IPS-NIHi7 (cell line): Measurements from ENCODE around the gene MRPL43.
"Not testable (repeated sequence)": the region's sequence is repeated elsewhere in the genome, so short reads cannot be mapped to it uniquely, and the experiment has no call there.

ENCODE experiments used
- DNase-seq: peaks from one replicate; pipeline ENCODE4 v3.0.0; 2012; ENCODE audit warnings: mixed read lengths; ENCODE audit errors: extremely low spot score

Gene MRPL43

DNA sequence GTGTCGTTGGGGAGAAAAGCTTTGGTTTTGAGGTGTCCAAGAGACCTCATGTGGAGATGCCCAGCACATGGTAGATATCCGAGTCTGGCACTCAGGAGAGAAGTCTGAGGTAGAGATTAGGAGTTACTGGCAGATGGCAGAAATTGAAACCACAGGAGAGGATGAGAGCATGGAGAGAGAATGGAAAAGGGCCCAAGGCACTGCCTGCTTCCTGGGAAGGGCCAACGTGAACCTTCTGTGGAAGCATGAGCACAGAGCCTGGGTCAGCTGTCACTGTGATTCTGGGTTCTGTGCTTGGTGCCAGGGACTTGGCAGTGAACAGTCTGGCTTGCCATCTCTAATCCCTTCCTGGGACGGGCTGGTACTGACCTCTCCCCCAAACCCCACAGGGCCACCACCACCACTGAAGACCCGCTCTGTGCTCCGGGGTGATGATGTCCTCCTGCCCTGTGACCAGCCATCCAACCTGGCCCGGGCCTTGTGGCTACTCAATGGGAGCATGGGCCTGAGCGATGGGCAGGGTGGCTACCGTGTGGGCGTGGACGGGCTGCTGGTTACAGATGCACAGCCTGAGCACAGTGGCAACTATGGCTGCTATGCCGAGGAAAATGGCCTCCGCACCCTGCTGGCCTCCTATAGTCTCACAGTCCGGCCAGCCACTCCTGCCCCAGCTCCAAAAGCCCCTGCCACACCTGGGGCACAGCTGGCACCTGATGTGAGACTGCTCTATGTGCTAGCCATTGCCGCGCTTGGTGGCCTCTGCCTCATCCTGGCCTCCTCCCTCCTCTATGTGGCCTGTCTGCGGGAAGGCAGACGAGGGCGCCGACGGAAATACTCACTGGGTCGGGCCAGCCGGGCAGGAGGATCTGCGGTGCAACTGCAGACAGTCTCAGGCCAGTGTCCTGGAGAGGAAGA lies 4.1 kb downstream of the MRPL43 start:
- DNase-seq, result no peak

DNA sequence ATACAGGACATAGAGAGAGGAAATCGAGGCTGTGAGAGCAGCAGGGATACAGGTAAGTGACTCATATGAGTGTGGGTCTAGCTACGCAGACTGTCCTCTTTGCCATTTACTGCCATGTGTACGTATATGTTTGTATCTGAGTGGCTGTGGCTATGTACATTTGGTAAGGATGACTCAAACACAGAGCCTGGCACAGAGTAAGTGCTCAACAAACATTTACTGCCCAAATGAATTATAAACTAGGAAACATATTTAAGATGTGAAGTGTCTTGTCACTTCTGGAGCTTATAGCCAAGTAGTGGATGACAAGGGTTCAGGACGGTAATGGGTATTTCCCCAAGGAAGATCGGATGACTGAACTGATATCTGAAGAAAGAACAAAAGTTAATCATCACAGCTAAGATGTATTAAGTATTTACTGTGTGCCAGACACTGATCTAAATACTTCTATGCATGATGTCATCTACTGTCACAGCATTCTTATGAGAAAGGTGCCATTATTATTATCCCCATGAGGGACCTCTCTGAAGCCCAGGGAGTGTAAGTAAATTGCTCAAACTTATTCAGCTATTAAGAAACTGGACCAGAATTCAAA lies 6.0 kb downstream of the MRPL43 start:
- DNase-seq, result no peak

DNA sequence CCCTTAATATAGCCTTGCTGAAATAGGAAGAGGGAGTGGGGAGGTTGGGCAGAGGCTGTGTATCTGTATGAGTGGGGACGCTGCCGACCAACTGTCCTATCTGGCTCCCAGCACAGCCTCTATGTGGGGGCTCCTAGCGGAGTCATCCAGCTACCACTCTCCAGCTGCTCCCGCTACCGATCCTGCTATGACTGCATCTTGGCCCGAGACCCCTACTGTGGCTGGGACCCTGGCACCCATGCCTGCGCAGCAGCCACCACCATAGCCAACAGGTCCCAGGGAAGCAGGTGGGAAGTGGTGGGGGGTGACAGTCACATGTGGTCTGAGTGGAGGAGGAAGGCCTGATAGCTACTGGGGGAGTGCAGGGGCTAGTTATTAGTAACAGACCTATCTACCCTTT lies 6.6 kb downstream of the MRPL43 start:
- DNase-seq, result no peak

DNA sequence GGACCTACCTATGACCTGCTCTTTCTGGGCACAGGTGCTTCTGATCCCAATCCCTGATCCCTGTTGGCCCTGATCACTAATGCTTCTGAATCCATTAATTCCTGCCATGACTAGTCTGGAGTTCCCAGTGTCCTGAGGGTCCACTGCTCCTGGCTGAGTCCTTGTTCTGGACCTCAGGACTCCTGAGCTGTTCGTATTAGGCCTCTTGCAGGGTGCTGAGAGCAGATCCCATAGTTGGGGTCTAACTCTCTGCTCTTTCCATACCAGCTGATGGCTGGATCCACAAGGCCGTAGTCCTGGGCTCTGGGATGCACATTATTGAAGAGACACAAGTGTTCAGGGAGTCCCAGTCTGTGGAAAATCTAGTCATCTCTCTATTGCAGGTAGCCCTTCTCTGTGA lies 7.0 kb downstream of the MRPL43 start:
- DNase-seq, result no peak

DNA sequence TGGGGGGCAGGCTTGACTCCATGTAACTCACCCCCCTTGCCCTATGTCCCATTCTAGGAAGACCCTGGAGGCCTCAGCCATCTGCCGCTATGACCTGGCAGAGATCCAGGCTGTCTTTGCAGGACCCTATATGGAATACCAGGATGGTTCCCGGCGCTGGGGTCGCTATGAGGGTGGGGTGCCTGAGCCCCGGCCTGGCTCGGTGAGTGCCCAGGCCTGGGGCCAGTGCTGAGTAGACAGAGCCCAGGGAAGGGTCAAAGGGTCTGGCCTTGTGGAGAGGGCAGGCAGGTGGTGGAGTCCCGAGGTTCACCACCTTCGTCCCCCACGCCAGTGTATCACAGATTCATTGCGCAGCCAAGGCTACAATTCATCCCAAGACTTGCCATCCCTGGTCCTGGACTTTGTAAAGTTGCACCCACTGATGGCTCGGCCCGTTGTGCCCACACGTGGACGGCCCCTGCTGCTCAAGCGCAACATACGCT lies 7.5 kb downstream of the MRPL43 start:
- DNase-seq, result no peak

DNA sequence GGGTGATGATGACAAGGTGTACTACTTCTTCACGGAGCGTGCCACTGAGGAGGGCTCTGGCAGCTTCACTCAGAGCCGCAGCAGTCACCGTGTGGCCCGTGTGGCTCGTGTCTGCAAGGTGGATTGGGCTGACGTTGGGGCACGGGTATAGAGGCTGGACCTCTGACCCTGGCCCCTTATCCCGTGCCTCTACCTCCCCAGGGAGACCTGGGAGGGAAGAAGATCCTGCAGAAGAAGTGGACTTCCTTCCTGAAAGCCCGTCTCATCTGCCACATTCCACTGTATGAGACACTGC lies 8.4 kb downstream of the MRPL43 start:
- DNase-seq, result no peak

DNA sequence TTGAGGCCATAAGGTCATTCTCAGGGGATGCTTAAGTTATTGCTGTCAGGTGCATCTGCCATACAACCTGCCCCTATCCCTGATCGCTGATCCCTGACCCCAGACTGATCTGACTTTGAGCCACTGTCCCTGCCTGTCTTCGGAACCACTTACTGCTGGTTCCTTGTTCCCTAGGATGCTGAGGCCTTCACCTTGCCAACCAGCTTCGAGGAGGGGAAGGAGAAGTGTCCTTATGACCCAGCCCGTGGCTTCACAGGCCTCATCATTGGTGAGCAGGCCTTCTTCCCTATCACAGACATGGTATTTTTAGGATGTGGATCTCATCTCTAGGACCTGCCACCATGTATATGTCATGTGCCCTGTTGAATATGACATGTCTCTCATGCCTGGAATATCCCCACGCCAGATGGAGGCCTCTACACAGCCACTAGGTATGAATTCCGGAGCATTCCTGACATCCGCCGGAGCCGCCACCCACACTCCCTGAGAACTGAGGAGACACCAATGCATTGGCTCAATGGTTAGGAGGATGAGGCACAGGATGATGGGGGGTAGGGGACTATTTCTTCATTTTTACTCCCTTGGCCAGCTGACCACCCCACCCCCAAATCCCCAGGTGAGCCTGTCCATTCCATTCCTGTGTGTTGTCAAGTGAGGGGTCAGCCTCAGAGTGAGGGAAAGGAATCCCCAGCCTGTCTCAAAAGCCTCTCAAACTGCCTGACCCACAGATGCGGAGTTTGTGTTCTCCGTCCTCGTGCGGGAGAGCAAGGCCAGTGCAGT lies 9.0 kb downstream of the MRPL43 start:
- DNase-seq, result no peak

DNA sequence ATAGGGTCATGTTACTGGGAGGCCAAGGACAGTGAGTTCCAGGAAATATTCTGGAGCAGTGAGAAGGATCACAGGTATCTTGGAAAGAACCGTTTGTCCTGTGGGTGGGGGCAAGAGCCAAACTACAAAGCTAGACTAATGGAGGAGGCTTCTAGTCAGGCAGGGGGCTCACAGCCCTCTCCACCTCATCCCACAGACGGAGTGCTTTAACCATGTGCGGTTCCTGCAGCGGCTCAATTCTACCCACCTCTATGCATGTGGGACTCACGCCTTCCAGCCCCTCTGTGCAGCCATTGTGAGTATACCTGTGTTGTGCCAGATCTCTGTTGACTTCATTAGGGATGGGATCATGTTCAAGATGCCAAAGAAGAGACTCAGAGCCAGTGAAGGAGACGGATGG lies 9.9 kb downstream of the MRPL43 start:
- no peak for DNase-seq

DNA sequence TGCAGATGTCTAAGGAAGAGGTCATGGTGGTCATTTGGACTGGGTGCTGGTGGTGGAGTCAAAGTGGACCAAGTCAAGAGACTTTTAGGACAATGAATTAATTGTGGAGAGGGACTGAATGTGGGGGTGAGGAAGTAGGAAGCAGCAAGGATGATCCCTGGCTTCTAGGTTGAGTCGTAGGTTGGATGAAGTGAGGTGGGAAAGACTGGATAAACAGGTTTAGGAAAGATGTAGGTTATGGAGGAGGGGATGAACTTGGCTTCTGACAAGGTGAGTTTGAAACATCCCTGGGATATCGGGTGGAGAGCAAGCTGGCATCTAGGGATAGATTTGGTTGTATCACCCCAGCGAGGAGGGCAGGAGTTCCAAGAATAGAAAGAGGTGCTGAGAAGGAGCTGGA lies 10.4 kb downstream of the MRPL43 start:
- no peak for DNase-seq

DNA sequence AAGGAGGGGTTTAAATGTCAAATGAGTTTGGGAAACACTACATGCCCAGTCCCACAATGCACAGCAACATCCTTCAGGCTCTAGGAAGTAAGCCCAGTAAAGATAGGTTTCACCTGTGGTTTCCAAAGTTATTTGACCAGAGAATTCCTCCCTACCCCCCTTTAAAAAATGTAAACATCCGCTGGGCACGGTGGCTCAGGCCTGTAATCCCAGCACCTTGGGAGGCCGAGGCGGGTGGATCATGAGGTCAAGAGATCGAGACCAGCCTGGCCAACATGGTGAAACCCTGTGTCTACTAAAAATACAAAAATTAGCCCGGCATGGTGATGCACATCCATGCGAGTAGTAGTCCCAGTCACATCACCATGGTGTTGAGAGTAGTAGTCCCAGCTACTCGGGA lies 11.9 kb downstream of the MRPL43 start:
- DNase-seq, result not testable (repeated sequence)

DNA sequence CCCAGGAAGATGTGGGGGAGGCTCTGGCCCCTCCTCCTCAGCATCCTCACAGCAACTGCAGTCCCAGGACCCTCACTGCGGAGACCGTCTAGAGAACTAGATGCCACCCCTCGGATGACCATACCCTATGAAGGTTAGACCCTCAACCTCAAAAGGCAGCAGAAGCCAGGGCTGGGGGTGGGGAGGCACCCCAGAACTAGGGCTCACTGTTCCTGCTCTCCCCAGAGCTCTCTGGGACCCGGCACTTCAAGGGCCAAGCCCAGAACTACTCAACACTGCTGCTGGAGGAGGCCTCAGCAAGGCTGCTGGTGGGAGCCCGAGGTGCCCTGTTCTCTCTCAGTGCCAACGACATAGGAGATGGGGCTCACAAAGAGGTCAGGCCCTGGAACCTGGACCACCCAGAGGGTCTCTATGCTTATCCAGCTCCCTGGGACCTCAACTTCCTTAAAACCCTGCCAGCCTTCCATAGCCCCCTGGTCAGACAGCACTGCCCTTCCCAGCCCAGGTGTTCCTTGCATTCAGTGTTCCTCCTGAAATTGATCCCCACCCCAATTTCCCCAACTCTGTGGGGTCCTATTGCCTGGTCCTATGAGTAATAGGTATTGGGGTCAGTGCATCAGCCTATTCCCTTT lies 14.3 kb downstream of the MRPL43 start:
- DNase-seq, result no peak

DNA sequence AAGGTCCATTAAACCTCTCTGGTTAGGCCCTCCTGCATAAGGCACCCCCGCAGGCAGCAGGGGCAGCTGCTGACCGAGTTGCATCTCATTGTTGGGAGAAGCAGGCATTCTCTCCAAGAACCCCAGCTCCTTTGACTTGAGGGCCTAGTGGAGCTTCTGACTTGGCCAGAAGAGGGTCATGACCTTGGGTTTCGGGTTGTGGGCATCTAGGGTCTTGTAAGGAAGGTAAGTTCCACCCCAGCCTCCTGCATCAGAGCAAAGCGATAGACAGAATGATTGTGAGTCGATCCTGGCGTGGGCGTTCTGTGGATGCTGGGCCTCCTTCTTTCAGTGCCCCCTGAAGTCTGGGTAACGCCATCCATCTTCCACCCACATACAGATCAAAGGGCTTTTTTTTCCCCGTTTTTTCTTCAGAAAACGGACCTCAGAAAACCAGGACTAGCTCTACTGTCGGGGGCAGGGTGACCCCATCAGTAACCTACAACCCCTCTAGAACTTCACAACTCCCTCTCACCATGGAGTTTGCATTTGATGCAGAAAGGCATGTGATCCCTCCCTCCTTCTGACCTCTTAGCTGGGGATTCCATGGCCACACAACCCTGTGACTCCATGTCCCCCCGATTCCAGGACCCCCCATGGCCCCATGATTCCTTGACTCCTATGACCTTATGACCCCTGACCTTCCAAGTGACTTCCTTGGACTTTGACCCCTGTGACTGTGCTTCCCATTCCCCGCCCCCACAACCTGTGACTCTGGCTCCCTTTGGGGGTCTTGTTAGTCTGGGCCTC lies 15.0 kb downstream of the MRPL43 start:
- DNase-seq, result no peak

DNA sequence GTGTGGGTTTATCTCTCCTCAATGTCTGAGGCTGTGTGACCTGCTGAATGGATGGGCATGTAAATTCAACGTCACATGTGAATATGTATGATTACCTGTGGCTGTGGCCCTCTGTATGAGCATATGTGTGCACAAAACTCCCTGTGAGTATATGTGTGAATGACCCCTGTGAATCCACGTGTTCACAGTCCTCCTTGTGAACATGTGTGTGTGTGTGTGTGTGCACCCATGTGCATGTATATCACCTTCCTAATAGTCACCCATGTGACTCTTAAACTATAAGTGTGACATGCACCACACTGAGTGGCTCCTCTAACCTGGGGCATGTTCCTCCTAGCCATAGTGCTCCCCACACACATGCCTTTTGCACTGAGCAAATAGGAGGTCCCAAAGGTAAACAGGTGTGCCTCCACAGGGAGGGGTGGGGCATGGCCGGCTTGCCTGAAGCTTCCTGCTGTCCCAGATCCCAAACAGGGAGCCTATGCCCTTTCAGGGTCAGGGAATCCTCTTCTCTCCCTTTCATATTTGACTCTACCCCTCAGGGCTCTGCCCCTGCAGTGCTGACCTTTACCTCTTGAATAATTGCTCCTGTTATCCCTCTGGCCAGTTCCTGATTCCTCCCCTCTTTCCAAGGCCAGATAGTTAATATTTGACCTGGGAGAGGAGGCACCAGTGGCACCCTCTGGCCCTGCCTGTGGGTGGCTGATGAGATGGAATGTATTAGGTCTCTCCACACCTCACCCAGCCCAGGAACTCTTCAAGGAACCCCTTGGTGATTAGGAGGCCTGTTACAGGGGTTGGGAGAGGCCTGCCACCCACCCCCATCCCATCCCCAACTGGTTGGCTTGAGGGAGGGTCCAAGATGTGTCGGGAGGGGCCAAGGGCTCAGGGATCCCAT lies 16.1 kb downstream of the MRPL43 start:
- no peak for DNase-seq

DNA sequence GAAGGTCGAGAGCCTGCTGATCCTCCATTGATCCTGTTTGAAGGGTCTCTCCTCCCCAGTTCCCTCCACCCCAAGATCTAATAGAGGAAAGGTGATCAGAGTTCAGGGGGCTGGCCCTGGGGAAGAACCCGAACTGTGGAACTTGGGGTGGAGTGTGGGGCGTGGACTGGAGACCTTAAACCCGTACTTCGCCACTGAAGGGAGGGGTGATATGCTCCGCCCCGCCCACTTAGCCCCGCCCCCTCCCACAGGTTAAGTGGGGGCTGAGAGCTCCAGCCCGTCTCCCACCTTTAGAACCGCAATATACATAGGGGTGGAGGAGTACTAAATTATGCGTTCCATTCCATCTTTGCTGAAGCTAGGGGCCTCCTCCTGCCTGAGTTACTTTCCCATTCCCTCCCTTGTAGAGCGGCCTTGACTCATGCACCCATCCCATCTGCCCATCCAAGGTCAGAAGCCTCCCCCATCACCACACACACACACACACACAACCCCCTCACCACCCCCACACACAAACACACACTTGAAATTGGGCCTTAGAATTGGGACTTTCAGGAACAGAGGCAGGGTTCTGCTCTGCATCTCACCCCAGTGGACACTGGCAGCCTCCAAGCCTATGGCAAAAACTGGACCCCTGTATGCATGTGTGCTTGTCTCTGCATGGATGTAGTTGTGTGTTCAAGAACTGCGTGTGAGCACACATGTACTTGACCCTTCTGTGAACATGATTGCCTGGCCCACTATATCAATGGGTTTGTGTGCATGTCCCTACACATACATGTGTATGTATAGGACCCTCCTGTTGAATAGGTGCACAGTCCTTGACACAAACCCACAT lies 17.0 kb downstream of the MRPL43 start:
- DNase-seq, result peak; percentile 70

DNA sequence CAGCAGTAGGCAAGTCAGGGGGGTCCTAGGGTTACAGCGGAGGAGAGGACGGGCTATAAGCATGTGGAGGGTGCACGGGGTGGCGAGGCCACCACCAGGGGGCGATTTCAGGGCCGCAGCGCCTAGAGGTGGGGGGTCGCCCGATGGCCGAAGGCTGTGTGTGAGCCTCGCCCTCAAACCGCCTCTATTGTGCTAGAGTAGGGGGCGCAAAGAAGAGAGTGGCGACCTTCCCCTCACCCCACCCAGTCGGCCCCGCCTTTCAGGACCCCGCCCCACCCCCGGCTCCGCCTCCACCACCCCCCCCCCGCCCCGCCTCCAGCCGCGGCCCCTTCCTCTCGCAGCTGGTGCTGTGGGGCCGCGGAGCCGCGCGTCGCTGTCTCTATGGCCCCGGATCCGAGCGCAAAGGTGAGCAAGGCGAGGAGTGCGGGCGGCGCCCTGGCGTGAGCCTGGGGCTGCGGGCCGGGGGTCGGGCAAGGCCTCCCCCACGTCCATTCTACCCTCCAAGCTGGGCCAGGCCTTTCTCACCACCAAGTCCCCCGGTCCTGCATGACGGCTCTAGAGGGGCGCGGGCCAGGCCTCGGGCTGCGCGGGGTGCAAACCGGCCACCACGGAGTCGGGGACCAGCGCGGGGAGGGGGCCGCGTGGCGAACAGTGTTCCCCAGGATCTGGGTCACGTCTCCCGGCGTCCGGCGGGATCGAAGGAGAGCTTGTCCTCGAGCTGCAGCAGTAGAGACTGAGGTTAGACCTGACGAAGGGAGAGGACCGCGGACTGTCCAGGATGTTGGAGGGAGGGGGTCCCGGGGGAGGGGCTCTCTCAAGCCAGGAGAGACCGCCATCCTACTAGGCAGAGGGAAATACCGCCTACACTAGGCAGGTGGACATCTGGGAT lies 17.9 kb downstream of the MRPL43 start, which contains the start of gene SEMA4G:
Gene SEMA4G, plus strand, starts transcription at position 318 of the 889 bp plus-strand sequence. CDS start 3,409 bp downstream, outside the sequence.
- DNase-seq, result peak; percentile 89

DNA sequence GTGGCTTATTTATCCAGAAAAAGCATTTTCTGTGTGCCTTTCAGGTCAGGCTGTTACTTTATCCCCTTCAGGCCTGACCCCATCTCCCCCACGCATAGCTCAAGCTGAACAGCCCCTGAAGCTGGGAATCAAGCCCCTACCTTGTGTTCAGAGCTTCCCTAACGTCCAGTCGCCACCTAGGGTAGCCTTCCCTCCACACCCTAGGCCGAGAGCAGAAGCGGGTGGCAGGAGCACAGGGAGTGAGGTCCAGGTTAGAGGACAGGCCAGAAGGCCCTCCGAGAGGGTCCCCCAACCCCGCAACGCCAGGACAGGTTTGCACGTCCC lies 18.5 kb downstream of the MRPL43 start:
- DNase-seq, result no peak

DNA sequence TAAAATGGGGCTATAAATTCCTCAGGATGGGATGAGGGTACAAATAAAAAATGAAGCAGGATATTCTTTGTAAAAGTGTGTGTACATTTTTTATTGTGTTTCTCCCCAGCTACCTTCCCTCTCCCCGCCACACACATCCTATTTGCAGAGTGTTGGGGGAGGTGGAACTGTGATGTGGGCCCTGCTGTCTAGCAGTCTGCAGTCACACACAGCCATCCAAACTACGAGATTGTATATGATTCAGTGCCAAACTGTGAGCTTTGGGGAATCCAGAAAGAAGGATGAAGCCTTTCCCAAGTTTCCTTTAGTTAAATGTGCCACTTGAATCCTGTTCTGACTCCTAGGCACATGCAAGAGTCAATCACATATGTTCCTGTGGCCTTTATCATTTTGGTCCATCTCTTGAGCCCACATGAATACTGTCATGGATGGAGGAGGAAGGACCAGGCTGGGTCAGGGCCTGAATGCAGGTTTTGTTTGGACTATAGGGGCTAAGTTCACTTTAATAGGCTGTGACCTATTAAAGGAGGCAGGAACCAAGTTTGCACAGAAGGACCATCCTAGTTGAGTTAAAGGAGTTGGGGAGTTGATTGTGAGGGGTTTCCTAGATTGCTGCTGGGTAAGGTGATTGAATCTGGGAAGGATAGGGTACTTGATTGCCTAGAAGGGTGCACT lies 19.1 kb downstream of the MRPL43 start:
- no peak for DNase-seq

DNA sequence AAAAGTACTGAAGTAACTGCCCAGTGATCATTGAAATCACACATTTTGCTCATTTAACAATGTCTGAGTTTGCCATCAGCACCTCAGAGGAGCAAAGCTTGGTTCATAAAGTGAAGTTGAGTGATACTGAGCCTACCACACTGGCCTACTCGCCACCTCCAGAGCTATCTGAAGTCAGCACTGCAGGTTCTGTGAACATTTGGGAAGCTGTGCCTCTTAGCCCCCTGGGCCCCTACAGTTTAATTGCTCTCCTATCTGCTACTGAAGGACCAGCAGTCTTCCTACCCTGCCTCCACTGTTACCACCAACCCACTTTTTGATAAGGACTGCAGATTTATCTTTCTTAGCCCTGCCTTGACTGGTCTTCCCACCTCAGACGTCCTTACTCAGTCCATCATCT lies 20.0 kb downstream of the MRPL43 start:
- DNase-seq, result no peak
